H1 (cell line): ENCODE measurements around the gene TEX29. TPM values are rescaled to one million over a fixed set of nuclear protein-coding genes. Genes with fewer than 3 reads are reported as not detected.
A peak's percentile ranks its signal among the peaks of the same experiment; 100 is the strongest.

ENCODE experiments used
- CTCF ChIA-PET: fragments of 300-600 bp; sonication (Branson Sonifier 250); formaldehyde crosslinking; loops from one replicate; lab custom pipeline; 2021; ENCODE audit not compliant: partially characterized antibody; lab: Charles Lee
- POLR2A ChIA-PET: fragments of 300-600 bp; sonication (Branson Sonifier 250); formaldehyde crosslinking; loops from one replicate; lab custom pipeline; 2021; ENCODE audit warnings: inconsistent platforms; ENCODE audit not compliant: partially characterized antibody; lab: Charles Lee
- DNase-seq, 2 experiments: peaks; one replicate each; pipeline versions ENCODE4 v3.0.0 to v3.0.0-alpha.2; 2010 to 2022; ENCODE audit warnings: low spot score in 2 of 2, low read depth in 1 of 2, mixed read lengths in 1 of 2
- FAIRE-seq: peaks from 2 replicates; lab custom pipeline; 2011; peaks lifted over from hg19 to GRCh38; lab: Jason Lieb, UNC
- H2AFZ ChIP-seq: 2 replicates; pipeline ENCODE4 v1.8.1; 2012; ENCODE audit warnings: low read length, inconsistent platforms
- H2AK5ac ChIP-seq: 2 replicates; pipeline ENCODE4 v1.6.1; 2013; ENCODE audit warnings: low read depth, low read length
- H2BK120ac ChIP-seq: replicated peaks from 2 replicates; pipeline ENCODE3; 2013; ENCODE audit warnings: low read depth, low read length, inconsistent platforms
- H2BK12ac ChIP-seq: 2 replicates; pipeline ENCODE4 v1.6.1; 2013; ENCODE audit warnings: low read depth, low read length
- H2BK15ac ChIP-seq: 2 replicates; pipeline ENCODE4 v1.6.1; 2013; ENCODE audit warnings: low read length
- H2BK20ac ChIP-seq: 2 replicates; pipeline ENCODE4 v1.6.1; 2013; ENCODE audit warnings: low read length
- H2BK5ac ChIP-seq: 2 replicates; pipeline ENCODE4 v1.6.1; 2013; ENCODE audit warnings: low read depth, low read length
- H3K14ac ChIP-seq: 2 replicates; pipeline ENCODE4 v1.6.1; 2013; ENCODE audit warnings: inconsistent platforms; ENCODE audit not compliant: insufficient read length
- H3K18ac ChIP-seq: 2 replicates; pipeline ENCODE4 v1.6.1; 2013; ENCODE audit warnings: low read length; ENCODE audit errors: extremely low read depth
- H3K23ac ChIP-seq: 2 replicates; pipeline ENCODE4 v1.6.1; 2013; ENCODE audit warnings: inconsistent platforms; ENCODE audit not compliant: insufficient read length
- H3K23me2 ChIP-seq: 2 replicates; pipeline ENCODE4 v1.6.1; 2013; ENCODE audit warnings: low read depth, low read length
- H3K27ac ChIP-seq: 2 replicates; pipeline ENCODE4 v1.6.1; 2011; ENCODE audit warnings: low read depth, low read length, inconsistent platforms
- H3K27me3 ChIP-seq, 4 experiments: replicated peaks in 1 of 4; 1 replicate in 1 of 4; 2 replicates in 3 of 4; pipeline versions ENCODE4 v1.6.1 to v1.8.1; 2011 to 2013; ENCODE audit warnings: low read length in 3 of 4, mild to moderate bottlenecking in 3 of 4, inconsistent platforms in 2 of 4, mixed read lengths in 2 of 4, moderate library complexity in 1 of 4; ENCODE audit not compliant: control insufficient read depth in 3 of 4, insufficient read depth in 3 of 4; ENCODE audit errors: extremely low read depth in 1 of 4
- H3K36me3 ChIP-seq, 4 experiments: 2 replicates each; pipeline versions ENCODE4 v1.6.1 to v1.8.1; 2011 to 2013; ENCODE audit warnings: mild to moderate bottlenecking in 4 of 4, low read length in 3 of 4, moderate library complexity in 2 of 4, control low read depth in 1 of 4, inconsistent platforms in 1 of 4; ENCODE audit not compliant: insufficient read depth in 4 of 4, control insufficient read depth in 2 of 4
- H3K4ac ChIP-seq: replicated peaks from 2 replicates; pipeline ENCODE3; 2013; ENCODE audit warnings: low read length, low read depth, mixed read lengths, inconsistent platforms; ENCODE audit not compliant: insufficient read length
- H3K4me1 ChIP-seq, 4 experiments: replicated peaks in 1 of 4; 1 replicate in 1 of 4; 2 replicates in 3 of 4; pipeline versions ENCODE4 v1.6.1 to v1.8.1; 2011 to 2013; ENCODE audit warnings: low read length in 3 of 4, inconsistent platforms in 2 of 4, mixed read lengths in 1 of 4; ENCODE audit not compliant: insufficient read depth in 4 of 4, control insufficient read depth in 3 of 4
- H3K4me2 ChIP-seq, 2 experiments: 2 replicates each; pipeline versions ENCODE4 v1.6.1 to v1.8.1; 2011 to 2013; ENCODE audit warnings: low read depth in 2 of 2, low read length in 2 of 2, control low read depth in 1 of 2, inconsistent platforms in 1 of 2, mild to moderate bottlenecking in 1 of 2; ENCODE audit not compliant: insufficient read depth in 1 of 2
- H3K4me3 ChIP-seq, 4 experiments: fragments of 200-600, 300-600 bp in 1 of 4; sonication (generic), shearing (Covaris generic), sonication (Bioruptor Twin) in 1 of 4; 2 replicates each; pipeline versions ENCODE4 v1.5.1 to v1.8.1; 2011 to 2016; ENCODE audit warnings: low read length in 4 of 4, low read depth in 3 of 4, control low read depth in 2 of 4, inconsistent platforms in 2 of 4, mild to moderate bottlenecking in 2 of 4, mixed read lengths in 1 of 4, moderate library complexity in 1 of 4; ENCODE audit not compliant: insufficient read depth in 2 of 4; ENCODE audit errors: extremely low read depth in 1 of 4
- H3K56ac ChIP-seq: replicated peaks from 2 replicates; pipeline ENCODE3; 2013; ENCODE audit warnings: low read depth, mild to moderate bottlenecking, mixed read lengths, low read length, inconsistent platforms; ENCODE audit not compliant: insufficient read length
- H3K79me1 ChIP-seq: 2 replicates; pipeline ENCODE4 v1.6.1; 2013; ENCODE audit warnings: low read depth, low read length, control low read depth
- H3K79me2 ChIP-seq, 2 experiments: 2 replicates each; pipeline versions ENCODE4 v1.6.1 to v1.8.1; 2012 to 2013; ENCODE audit warnings: low read length in 2 of 2, mild to moderate bottlenecking in 2 of 2, inconsistent platforms in 1 of 2; ENCODE audit not compliant: insufficient read depth in 2 of 2, control insufficient read depth in 1 of 2
- H3K9ac ChIP-seq, 4 experiments: replicated peaks in 1 of 4; 1 replicate in 1 of 4; 2 replicates in 3 of 4; pipeline versions ENCODE4 v1.6.1 to v1.8.1; 2011 to 2013; ENCODE audit warnings: low read depth in 3 of 4, low read length in 3 of 4, control low read depth in 2 of 4, mild to moderate bottlenecking in 2 of 4, moderate library complexity in 2 of 4, inconsistent platforms in 1 of 4; ENCODE audit errors: extremely low read depth in 1 of 4
- H3K9me3 ChIP-seq, 2 experiments: 2 replicates each; pipeline versions ENCODE4 v1.6.1 to v1.8.1; 2012 to 2013; ENCODE audit warnings: mild to moderate bottlenecking in 2 of 2, moderate library complexity in 2 of 2, control low read depth in 1 of 2, inconsistent platforms in 1 of 2, low read depth in 1 of 2, low read length in 1 of 2, mixed read lengths in 1 of 2; ENCODE audit not compliant: insufficient read depth in 2 of 2
- H4K20me1 ChIP-seq, 2 experiments: replicated peaks in 1 of 2; 2 replicates each; pipeline versions ENCODE3 to v1.8.1; 2011 to 2013; ENCODE audit warnings: inconsistent platforms in 2 of 2, low read length in 2 of 2, mild to moderate bottlenecking in 1 of 2; ENCODE audit not compliant: insufficient read depth in 2 of 2, control insufficient read depth in 1 of 2
- H4K5ac ChIP-seq: 2 replicates; pipeline ENCODE4 v1.6.1; 2013; ENCODE audit warnings: low read length, low read depth, mixed read lengths, inconsistent platforms; ENCODE audit not compliant: insufficient read length
- H4K8ac ChIP-seq: 2 replicates; pipeline ENCODE4 v1.8.0; 2013; ENCODE audit warnings: mild to moderate bottlenecking, moderate library complexity, low read length, inconsistent platforms; ENCODE audit not compliant: insufficient read depth; ENCODE audit errors: extremely low read depth
- H4K91ac ChIP-seq: replicated peaks from 2 replicates; pipeline ENCODE3; 2013; ENCODE audit warnings: low read length, mixed read lengths, inconsistent platforms; ENCODE audit not compliant: insufficient read length
- ATF3 ChIP-seq: IDR thresholded peaks from 2 replicates; pipeline ENCODE4 v1.6.1; 2011; ENCODE audit warnings: low read depth, mild to moderate bottlenecking, low read length; ENCODE audit not compliant: insufficient read depth
- BACH1 ChIP-seq: IDR thresholded peaks from 2 replicates; pipeline ENCODE4 v1.6.1; 2012; ENCODE audit warnings: low read length, improper control_type of control experiment
- CBX5 ChIP-seq: fragments of 300-800, 300-1000 bp; sonication (generic); IDR thresholded peaks from 2 replicates; pipeline ENCODE4 v1.7.1; 2016; ENCODE audit warnings: antibody characterized with exemption, low read length, low read depth
- CREB1 ChIP-seq: IDR thresholded peaks from 2 replicates; pipeline ENCODE4 v1.6.1; 2012; ENCODE audit warnings: inconsistent platforms
- PHF8 ChIP-seq: fragments of 200-600 bp; sonication (generic); conservative IDR thresholded peaks from 2 replicates; pipeline ENCODE4 v1.7.1; 2012; ENCODE audit warnings: low read depth, mild to moderate bottlenecking, inconsistent platforms, low read length, moderate library complexity
- RBBP5 ChIP-seq: IDR thresholded peaks from 2 replicates; pipeline ENCODE4 v1.7.1; 2012; ENCODE audit warnings: low read depth, mild to moderate bottlenecking, inconsistent platforms, low read length, moderate library complexity, borderline replicate concordance
- RXRA ChIP-seq: IDR thresholded peaks from 2 replicates; pipeline ENCODE4 v1.6.1; 2011; ENCODE audit warnings: low read depth, mild to moderate bottlenecking, low read length, moderate library complexity; ENCODE audit not compliant: insufficient read depth
- WGBS, 2 experiments: shearing (Covaris generic) in 1 of 2; methylation state at CpG; one replicate each; pipeline versions ENCODE4 v1.1.6 to v1.1.7; 2013 to 2015; ENCODE audit warnings: low lambda C conversion rate in 2 of 2, mixed read lengths in 2 of 2, inconsistent platforms in 1 of 2, low coverage in 1 of 2, missing lambda C conversion rate in 1 of 2; ENCODE audit not compliant: insufficient replicate concordance in 2 of 2, insufficient coverage in 1 of 2, insufficient read length in 1 of 2; ENCODE audit errors: extremely low coverage in 1 of 2, missing lambda C conversion rate in 1 of 2; 5-methylcytosine and 5-hydroxymethylcytosine counted together
- polyA plus RNA-seq, 7 experiments: library from polyadenylated mRNA; depleted of rRNA in 3 of 7; stranded (reverse) in 5 of 7; unstranded in 2 of 7; fragments of >200 nt in 5 of 7; fragments of 200-250 nt in 2 of 7; gene quantifications; 1 replicate in 5 of 7; 2 replicates in 1 of 7; 4 replicates in 1 of 7; pipeline versions ENCODE4 v1.2.1 to v1.2.3, GENCODE V29; 2011 to 2013; ENCODE audit warnings: missing spikeins in 2 of 7, mixed read lengths in 2 of 7
- total RNA-seq: library from RNA; stranded (reverse); fragmentation: NEBNext Ultra II Directional; extraction: Animal tissue kit (Norgen Biotek cat#: 25700); gene quantifications from 2 replicates; pipeline ENCODE4 v1.2.1, GENCODE V29; 2021
- TF ChIP-seq, protein P1 (sequence below): IDR thresholded peaks from 2 replicates; pipeline ENCODE4 v1.6.1; 2012; ENCODE audit warnings: inconsistent platforms

TEX29 gene
- total and polyA plus RNA-seq, 2 of the 8 experiments (the other 6 are each of a cell fraction or from before 2014, with no cell fraction given) = 0.08 TPM; not detected in 1

- Histone ChIP-seq H3K79me2 (no peaks in the 10 kb centered on the region), H4K91ac (no peak overlapping the region), H2BK120ac (no peak overlapping the region), H3K4ac (no peak overlapping the region), H3K36me3 (no peaks in the 10 kb centered on the region), H4K8ac (no peak overlapping the region; the same call in 1 of the 2 replicates), H3K23ac (no peak overlapping the region), H4K5ac (no peak overlapping the region), H3K27ac (no peak overlapping the region), H2BK12ac (no peak overlapping the region), H3K14ac (no peak overlapping the region), H2AK5ac (no peak overlapping the region), H2AFZ (no peak overlapping the region), H3K27me3 (no peaks in the 10 kb centered on the region), H2BK20ac (no peak overlapping the region), H4K20me1 (no peaks in the 10 kb centered on the region), H3K56ac (no peak overlapping the region), H3K18ac (no peak overlapping the region), H2BK5ac (no peak overlapping the region), H3K4me1 (no peaks in the 10 kb centered on the region; a peak in 1 of 7 replicates), H3K4me2 (no peak overlapping the region), H3K9me3 (no peaks in the 10 kb centered on the region), H3K9ac (no peak overlapping the region), H3K4me3 (no peak overlapping the region), H3K79me1 (no peaks in the 10 kb centered on the region; the same call in 1 of the 2 replicates), H2BK15ac (no peak overlapping the region), H3K23me2 (no peaks in the 10 kb centered on the region)
- TF ChIP-seq, protein P1, sequence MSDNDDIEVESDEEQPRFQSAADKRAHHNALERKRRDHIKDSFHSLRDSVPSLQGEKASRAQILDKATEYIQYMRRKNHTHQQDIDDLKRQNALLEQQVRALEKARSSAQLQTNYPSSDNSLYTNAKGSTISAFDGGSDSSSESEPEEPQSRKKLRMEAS = no peak
- no peak for TF ChIP-seq RXRA
- no peak for TF ChIP-seq CREB1
- TF ChIP-seq CBX5 = no peak
- no peak for TF ChIP-seq BACH1
- TF ChIP-seq ATF3 = no peak
- no peak for TF ChIP-seq PHF8
- no peak for TF ChIP-seq RBBP5
- ChIA-PET CTCF (interaction anchor here (0.9 to 1.0 kb wide), 2 partner anchors 62 to 76 kb away, joined by 3 read pairs; no protein-coding TSS in a partner anchor), POLR2A (no interaction called here)
- FAIRE-seq (no peak), DNase-seq (peak in 1 of 2 experiments; percentile 4)
- WGBS, 2 experiments = 93% methylated on average over 4 of the region's 4 CpGs; no CpG with 5 or more reads in 1 of the 2 experiments
Measured at GRCh38 chr13:111368091-111368490, 47.6 kb downstream of the TEX29 start.
